Measurements from ENCODE around the gene HEATR5A.
"Not testable (repeated sequence)": the region's sequence is repeated elsewhere in the genome, so short reads cannot be mapped to it uniquely, and the experiment has no call there.

Gene HEATR5A

DNA sequence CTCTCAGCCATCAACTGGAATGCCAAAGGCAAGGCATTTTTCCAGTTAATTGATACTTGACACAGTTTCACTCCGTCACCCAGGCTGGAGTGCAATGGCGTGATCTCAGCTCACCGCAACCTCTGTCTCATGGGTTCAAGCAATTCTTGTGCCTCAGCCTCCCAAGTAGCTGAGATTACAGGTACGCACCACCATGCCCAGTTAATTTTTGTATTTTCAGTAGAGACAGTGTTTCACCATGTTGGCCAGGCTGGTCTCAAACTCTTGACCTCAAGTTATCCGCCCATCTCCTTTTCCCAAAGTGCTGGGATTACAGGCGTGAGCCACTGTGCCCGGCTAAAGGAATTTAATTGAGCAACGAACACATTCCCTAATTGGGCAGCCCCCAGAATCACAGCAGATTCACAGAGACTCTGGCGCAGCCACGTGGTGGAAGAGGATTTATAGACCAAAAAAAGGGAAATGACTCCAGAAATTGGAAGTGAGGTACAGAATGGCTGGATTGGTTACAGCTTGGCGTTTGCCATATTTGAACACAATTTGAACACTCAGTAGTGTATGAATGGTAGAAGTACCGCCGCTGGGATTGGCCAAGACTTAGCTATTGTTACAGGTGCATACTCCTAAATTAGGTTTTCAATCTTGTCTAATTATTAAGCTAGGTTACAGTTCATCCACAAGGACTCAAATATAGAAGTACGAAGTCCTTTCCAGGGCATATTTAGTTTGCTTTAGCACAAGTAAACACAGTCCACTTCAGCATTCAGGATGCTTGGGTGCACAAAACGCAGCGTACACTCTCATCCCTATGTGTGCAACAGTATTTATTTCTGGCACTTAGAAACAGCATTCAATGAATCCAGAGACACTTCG is 162.6 kb downstream of the HEATR5A start:
- DNase-seq (ENCODE audit: low read depth in 2 of 2), result not testable (repeated sequence)

- no peak for DNase-seq (ENCODE audit: low read depth in 2 of 2)
These were observed 163.2 kb downstream of the HEATR5A start for GRCh38 chr14:31257244-31257553.

DNA sequence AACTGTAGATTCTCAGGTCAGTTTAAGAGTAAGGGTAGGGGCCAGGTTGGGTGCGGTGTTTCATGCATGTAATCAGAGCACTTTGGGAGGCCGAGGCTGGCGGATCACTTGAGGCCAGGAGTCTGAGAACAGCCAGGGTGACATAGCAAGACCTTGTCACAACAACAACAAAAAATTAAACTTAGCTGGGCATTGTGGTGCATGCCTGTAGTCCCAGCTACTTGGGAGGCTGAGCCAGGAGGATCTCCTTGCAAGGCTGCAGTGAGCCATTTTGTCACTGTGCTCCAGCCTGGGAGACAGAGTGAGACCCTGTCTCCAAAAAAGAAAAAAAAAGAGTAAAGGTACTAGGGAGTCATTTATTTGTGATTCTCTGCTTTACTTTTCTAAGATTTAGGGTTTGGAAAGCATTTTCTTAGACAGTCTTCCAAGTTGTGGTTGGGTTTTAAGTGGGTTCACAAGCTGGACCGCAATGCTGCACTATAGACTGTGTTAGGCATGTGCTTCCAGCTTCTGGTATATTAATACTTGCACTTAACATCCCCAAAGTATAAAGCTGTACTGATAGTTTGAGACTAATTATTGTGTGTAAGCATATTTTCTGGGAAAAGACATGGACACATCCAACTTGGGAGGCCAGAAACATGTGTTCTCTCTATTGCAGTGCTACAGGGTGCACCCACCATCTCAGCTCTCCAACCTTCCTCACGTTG is 163.7 kb downstream of the HEATR5A start:
- DNase-seq (ENCODE audit: low read depth in 2 of 2), result no peak

DNA sequence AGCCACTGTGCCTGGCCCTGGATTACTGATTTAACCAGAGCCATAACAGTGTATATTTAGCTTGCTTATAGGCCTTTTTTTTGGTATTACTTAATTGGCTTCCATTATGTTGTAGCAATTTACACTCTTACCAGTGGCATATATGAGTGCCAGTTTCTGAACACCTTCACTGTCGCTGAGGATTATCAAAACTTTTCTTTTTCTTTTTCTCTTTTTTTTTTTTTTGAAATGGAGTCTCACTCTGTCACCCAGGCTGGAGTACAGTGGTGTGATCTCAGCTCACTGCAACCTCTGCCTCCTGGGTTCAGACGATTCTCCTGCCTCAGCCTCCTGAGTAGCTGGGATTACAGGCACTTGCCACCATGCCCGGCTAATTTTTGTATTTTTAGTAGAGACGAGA is 164.4 kb downstream of the HEATR5A start:
- not testable (repeated sequence) for DNase-seq (ENCODE audit: low read depth in 2 of 2)

GRCh38 chr14:31255286-31255685 is 165.1 kb downstream of the HEATR5A start:
- no peak for DNase-seq (ENCODE audit: low read depth in 2 of 2)

DNA sequence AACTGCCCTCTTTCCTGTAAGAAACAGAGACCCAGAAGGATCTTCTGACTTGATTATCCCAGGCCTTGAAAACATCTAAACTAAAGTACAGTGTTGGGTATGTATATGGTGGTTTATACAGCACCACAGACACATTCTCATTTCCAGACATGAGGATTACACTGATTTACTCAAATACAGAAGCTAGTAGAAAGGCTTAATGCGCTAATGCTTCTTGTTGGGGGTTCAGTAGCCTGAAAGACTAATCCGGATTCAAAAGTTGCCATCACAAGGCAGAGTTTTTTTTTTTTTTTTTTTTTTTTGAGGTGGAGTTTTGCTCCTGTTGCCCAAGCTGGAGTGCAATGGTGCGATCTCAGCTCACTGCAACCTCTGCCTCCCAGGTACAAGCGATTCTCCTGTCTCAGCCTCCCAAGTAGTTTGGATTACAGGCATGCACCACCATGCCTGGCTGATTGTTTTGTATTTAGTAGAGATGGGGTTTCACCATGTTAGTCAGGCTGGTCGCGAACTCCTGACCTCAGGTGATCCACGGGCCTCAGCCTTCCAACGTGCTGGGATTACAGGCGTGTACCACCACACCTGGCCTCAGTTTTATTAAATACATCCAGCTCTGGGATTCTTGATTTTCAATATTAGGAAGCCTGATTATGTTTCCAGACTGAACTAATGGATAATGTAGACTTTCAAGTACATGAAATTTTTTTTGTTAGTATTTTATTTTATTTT is 166.4 kb downstream of the HEATR5A start:
- no peak for DNase-seq (ENCODE audit: low read depth in 2 of 2)

DNA sequence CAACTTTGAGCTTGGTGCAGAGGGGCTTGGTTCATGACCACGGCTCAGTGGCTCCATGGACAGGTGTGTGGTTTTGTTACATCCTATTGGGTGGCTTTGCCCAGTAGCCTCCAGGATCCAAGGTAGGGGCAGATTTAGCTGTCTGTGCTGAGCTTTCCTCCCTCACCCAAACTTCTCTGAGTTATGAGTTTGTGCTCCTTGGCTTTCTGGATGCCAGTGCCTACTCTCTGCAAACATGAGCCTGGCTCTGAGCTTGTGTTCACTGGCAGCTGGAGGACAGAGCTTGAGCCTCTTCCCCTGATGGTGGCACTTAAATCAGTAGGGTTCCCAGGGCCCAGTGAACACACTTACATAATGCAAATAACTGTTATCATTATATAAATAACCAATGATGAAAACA is 167.5 kb downstream of the HEATR5A start:
- DNase-seq (ENCODE audit: low read depth in 2 of 2), result no peak

DNA sequence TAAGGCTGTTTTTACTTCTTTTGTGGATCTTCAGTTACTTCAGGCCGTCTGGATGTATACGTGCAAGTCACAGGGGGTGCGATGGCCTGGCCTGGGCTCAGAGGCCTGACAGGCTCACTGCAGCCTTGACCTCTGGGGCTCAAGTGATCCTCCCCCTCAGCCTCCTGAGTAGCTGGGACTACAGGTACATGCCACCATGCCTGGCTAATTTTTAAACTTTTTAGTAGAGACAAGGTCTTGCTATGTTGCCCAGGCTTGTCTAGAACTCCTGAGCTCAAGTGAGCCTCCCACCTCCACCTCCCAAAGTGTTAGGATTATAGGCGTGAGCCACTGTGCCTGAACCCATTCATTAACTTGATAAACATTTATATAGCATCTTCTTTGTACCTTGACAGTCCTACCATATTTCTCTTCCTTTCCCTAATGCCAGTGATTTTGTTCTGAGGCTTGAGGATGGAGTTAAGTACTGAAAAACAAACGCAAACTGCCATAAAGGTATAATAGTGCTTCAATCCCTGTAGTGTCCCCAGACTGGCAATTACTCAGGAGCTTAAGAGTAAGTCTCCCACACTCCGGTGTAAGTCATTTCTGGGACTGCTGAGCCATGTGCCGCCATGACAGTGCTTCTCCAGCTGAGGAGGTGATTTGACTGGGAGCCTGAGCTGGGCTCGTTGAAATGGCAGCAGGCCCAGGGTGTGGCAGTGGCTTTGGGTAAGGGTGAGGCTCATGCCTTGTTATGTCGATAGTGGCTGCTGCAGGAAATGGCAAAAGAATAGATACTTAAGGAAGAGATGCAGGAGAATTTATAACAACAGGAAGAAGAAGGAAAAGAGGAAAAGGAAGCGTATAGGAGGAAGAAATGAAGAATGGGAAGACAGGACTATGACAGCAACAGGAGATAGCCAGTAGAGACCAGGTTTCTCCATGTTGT is 169.1 kb downstream of the HEATR5A start:
- DNase-seq (ENCODE audit: low read depth in 2 of 2), result no peak

- no peak for DNase-seq (ENCODE audit: low read depth in 2 of 2)
These were observed 175.7 kb downstream of the HEATR5A start for GRCh38 chr14:31244626-31245025.

GRCh38 chr14:31243860-31244259 is 176.5 kb downstream of the HEATR5A start:
- DNase-seq (ENCODE audit: low read depth in 2 of 2), result no peak

DNA sequence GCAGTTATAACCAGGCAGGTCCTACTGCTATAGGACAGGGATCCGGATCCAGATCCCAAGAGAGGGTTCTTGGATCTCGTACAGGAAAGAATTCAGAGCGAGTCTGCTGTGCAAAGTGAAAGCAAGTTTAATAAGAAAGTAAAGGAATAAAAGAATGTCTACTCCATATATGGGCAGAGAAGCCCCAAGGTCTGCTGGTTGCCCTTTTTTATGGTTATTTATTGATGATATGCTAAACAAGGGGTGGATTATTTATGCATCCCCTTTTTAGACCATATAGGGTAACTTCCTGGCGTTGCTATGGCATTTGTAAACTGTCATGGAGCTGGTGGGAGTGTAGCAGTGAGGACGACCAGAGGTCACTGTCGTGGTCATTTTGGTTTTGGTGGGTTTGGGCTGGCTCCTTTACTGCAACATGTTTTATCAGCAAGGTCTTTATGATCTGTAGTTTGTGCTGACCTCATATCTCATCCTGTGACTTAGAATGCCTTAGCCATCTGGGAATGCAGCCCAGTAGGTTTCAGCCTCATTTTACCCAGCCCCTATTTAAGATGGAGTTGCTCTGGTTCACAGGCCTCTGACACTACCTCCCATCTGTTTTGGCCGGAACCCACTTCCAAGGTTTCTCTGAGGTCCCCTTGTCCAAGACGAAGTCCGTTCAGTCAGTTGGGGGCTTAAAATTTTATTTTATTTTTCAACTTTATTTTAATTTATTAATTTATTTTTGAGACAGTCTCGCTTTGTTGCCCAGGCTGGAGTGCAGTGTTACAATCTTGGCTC is 178.0 kb downstream of the HEATR5A start:
- DNase-seq (ENCODE audit: low read depth in 2 of 2), result not testable (repeated sequence)

Data from activated CD4-positive, alpha-beta T cell treated with anti-CD3 and anti-CD28 coated beads for 24 hours (primary cell).